Activated CD4-positive, alpha-beta T cell treated with anti-CD3 and anti-CD28 coated beads for 36 hours (primary cell): ENCODE data around the gene CSNK1A1L. TPM values are rescaled to one million over a fixed set of nuclear protein-coding genes. Genes with fewer than 3 reads are reported as not detected.

ENCODE experiments used
- ATAC-seq: fragments of 200-7000 bp; cut with Tn5 transposase; one replicate; pipeline ENCODE4 v1.10.0; 2021; ENCODE audit warnings: mild to moderate bottlenecking, moderate library complexity
- CTCF ChIA-PET: fragments of 350-600 bp; sonication (Branson Sonifier 250); formaldehyde crosslinking; loops from one replicate; lab custom pipeline; 2021; ENCODE audit warnings: antibody characterized with exemption; lab: Charles Lee
- POLR2A ChIA-PET: fragments of 350-600 bp; sonication (Branson Sonifier 250); formaldehyde crosslinking; loops from one replicate; lab custom pipeline; 2021; ENCODE audit warnings: antibody characterized with exemption, inconsistent platforms; lab: Charles Lee
- DNase-seq: peaks from one replicate; pipeline ENCODE4 v3.0.0-alpha.2; 2020
- H3K27ac Mint-ChIP-seq: one replicate; pipeline ENCODE4 v1.8.0; 2021; ENCODE audit warnings: mixed read lengths
- H3K27me3 Mint-ChIP-seq: one replicate; pipeline ENCODE4 v1.8.0; 2021; ENCODE audit warnings: mixed read lengths
- H3K36me3 Mint-ChIP-seq: one replicate; pipeline ENCODE4 v1.8.0; 2021; ENCODE audit warnings: low read depth, mixed read lengths
- H3K4me1 Mint-ChIP-seq: one replicate; pipeline ENCODE4 v1.8.0; 2021; ENCODE audit warnings: mixed read lengths
- H3K4me3 Mint-ChIP-seq: one replicate; pipeline ENCODE4 v1.8.0; 2021; ENCODE audit warnings: mild to moderate bottlenecking, moderate library complexity, mixed read lengths
- H3K9me3 Mint-ChIP-seq: one replicate; pipeline ENCODE4 v1.8.0; 2021; ENCODE audit warnings: low read depth, mixed read lengths
- intact Hi-C, 2 experiments: fragments of 100-400 bp; cut with DNase I in 1 of 2; cut with micrococcal nuclease in 1 of 2; formaldehyde crosslinking; loops; one replicate each; pipeline versions ENCODE4 v1.14.2 to v1.15.1; 2022 to 2024; cut with DNase I, micrococcal nuclease
- total RNA-seq, 2 experiments: library from RNA; stranded (reverse); gene quantifications; one replicate each; pipeline ENCODE4 v1.2.3, GENCODE V29; 2021

CSNK1A1L gene
- total RNA-seq, 2 experiments from 2014 or later = not detected

GRCh38 chr13:37134411-37135041 is 29.1 kb upstream of the CSNK1A1L start:
- CTCF ChIA-PET = no interaction called here
- peaks cover 2% of the 10 kb centered on the region for H3K27me3 Mint-ChIP-seq
- ATAC-seq (no peak), DNase-seq (no peak)
- H3K4me1 Mint-ChIP-seq = no peaks in the 10 kb centered on the region
- H3K27ac Mint-ChIP-seq = no peak overlapping the region
- intact Hi-C loops = no loop called here
- H3K9me3 Mint-ChIP-seq = no peaks in the 10 kb centered on the region
- POLR2A ChIA-PET = no interaction called here
- no peaks in the 10 kb centered on the region for H3K36me3 Mint-ChIP-seq
- H3K4me3 Mint-ChIP-seq = no peak overlapping the region

- ChIA-PET CTCF (no interaction called here), POLR2A (no interaction called here)
- no peaks in the 10 kb centered on the region for H3K36me3 Mint-ChIP-seq
- H3K27me3 Mint-ChIP-seq = peaks cover 2% of the 10 kb centered on the region
- intact Hi-C loops = no loop called here
- DNase-seq (no peak), ATAC-seq (no peak)
- H3K4me3 Mint-ChIP-seq = no peak overlapping the region
- H3K4me1 Mint-ChIP-seq = no peaks in the 10 kb centered on the region
- H3K27ac Mint-ChIP-seq = no peak overlapping the region
- H3K9me3 Mint-ChIP-seq = no peaks in the 10 kb centered on the region
These were observed 26.7 kb upstream of the CSNK1A1L start for GRCh38 chr13:37132211-37132610.

- DNase-seq (no peak), ATAC-seq (no peak)
- CTCF ChIA-PET = interaction anchor here (0.8 kb wide), 1 partner anchor 594 kb away, joined by 3 read pairs; no protein-coding TSS in a partner anchor
- Mint-ChIP-seq H3K9me3 (no peaks in the 10 kb centered on the region), H3K4me3 (no peak overlapping the region), H3K27me3 (peaks cover 2% of the 10 kb centered on the region), H3K36me3 (no peaks in the 10 kb centered on the region), H3K27ac (no peak overlapping the region), H3K4me1 (no peaks in the 10 kb centered on the region)
- POLR2A ChIA-PET = no interaction called here
- intact Hi-C loops = no loop called here
These were observed 25.6 kb upstream of the CSNK1A1L start for GRCh38 chr13:37131092-37131491.

- ChIA-PET POLR2A (no interaction called here), CTCF (no interaction called here)
- H3K9me3 Mint-ChIP-seq = no peaks in the 10 kb centered on the region
- no peak overlapping the region for H3K4me3 Mint-ChIP-seq
- ATAC-seq = no peak
- H3K36me3 Mint-ChIP-seq = no peaks in the 10 kb centered on the region
- H3K27ac Mint-ChIP-seq = no peak overlapping the region
- H3K27me3 Mint-ChIP-seq = peaks cover 4% of the 10 kb centered on the region
- intact Hi-C loops = no loop called here
- H3K4me1 Mint-ChIP-seq = no peaks in the 10 kb centered on the region
- DNase-seq = no peak
These were observed 24.4 kb upstream of the CSNK1A1L start for GRCh38 chr13:37129866-37130265.

- ATAC-seq (no peak), DNase-seq (no peak)
- H3K4me1 Mint-ChIP-seq = no peaks in the 10 kb centered on the region
- ChIA-PET CTCF (no interaction called here), POLR2A (no interaction called here)
- no peak overlapping the region for H3K4me3 Mint-ChIP-seq
- intact Hi-C loops = no loop called here
- H3K27me3 Mint-ChIP-seq = peaks cover 6% of the 10 kb centered on the region
- H3K36me3 Mint-ChIP-seq = no peaks in the 10 kb centered on the region
- H3K27ac Mint-ChIP-seq = no peak overlapping the region
- H3K9me3 Mint-ChIP-seq = no peaks in the 10 kb centered on the region
These were observed 22.3 kb upstream of the CSNK1A1L start for GRCh38 chr13:37127691-37128241.

GRCh38 chr13:37123337-37123736 is 17.9 kb upstream of the CSNK1A1L start:
- no peak overlapping the region for H3K4me3 Mint-ChIP-seq
- no peaks in the 10 kb centered on the region for H3K9me3 Mint-ChIP-seq
- CTCF ChIA-PET = no interaction called here
- H3K27ac Mint-ChIP-seq = no peak overlapping the region
- POLR2A ChIA-PET = no interaction called here
- no peaks in the 10 kb centered on the region for H3K4me1 Mint-ChIP-seq
- DNase-seq = no peak
- intact Hi-C loops = no loop called here
- no peaks in the 10 kb centered on the region for H3K36me3 Mint-ChIP-seq
- ATAC-seq = no peak
- H3K27me3 Mint-ChIP-seq = peaks cover 11% of the 10 kb centered on the region

- CTCF ChIA-PET = no interaction called here
These were observed 12.6 kb upstream of the CSNK1A1L start for GRCh38 chr13:37118016-37118415.

GRCh38 chr13:37114250-37114649 is 8.8 kb upstream of the CSNK1A1L start:
- Mint-ChIP-seq H3K9me3 (no peaks in the 10 kb centered on the region), H3K27ac (no peak overlapping the region), H3K4me3 (no peak overlapping the region), H3K4me1 (no peaks in the 10 kb centered on the region), H3K27me3 (peaks cover 4% of the 10 kb centered on the region), H3K36me3 (no peaks in the 10 kb centered on the region)
- intact Hi-C loops = no loop called here
- DNase-seq = no peak
- POLR2A ChIA-PET = no interaction called here
- ATAC-seq = no peak
- CTCF ChIA-PET = interaction anchor here (0.6 to 0.7 kb wide), 2 partner anchors 11 to 138 kb away, joined by 4 read pairs; no protein-coding TSS in a partner anchor

More at GRCh38 chr13:37118016-37118415, 12.6 kb upstream of the CSNK1A1L start:
- intact Hi-C loops = no loop called here
- ATAC-seq (no peak), DNase-seq (no peak)
- POLR2A ChIA-PET = no interaction called here
- H3K9me3 Mint-ChIP-seq = no peaks in the 10 kb centered on the region
- H3K36me3 Mint-ChIP-seq = no peaks in the 10 kb centered on the region
- H3K27me3 Mint-ChIP-seq = peaks cover 11% of the 10 kb centered on the region
- no peak overlapping the region for H3K4me3 Mint-ChIP-seq
- no peak overlapping the region for H3K27ac Mint-ChIP-seq
- H3K4me1 Mint-ChIP-seq = no peaks in the 10 kb centered on the region

- intact Hi-C loops = no loop called here
These were observed 8.1 kb upstream of the CSNK1A1L start for GRCh38 chr13:37113534-37113933.

GRCh38 chr13:37109051-37109678 is 3.7 kb upstream of the CSNK1A1L start:
- POLR2A ChIA-PET = no interaction called here
- H3K36me3 Mint-ChIP-seq = no peaks in the 10 kb centered on the region
- H3K27me3 Mint-ChIP-seq = peaks cover 6% of the 10 kb centered on the region
- DNase-seq = no peak
- no peak for ATAC-seq
- H3K27ac Mint-ChIP-seq = no peak overlapping the region
- CTCF ChIA-PET = interaction anchor here (1.1 kb wide), 1 partner anchor 1461 kb away, joined by 3 read pairs; no protein-coding TSS in a partner anchor
- H3K4me1 Mint-ChIP-seq = no peaks in the 10 kb centered on the region
- H3K4me3 Mint-ChIP-seq = no peak overlapping the region
- intact Hi-C loops = loop anchor here in 1 of 2 experiments (1.0 to 10.0 kb wide), 3 partner anchors 493 to 1764 kb away; no protein-coding TSS in a partner anchor
- no peaks in the 10 kb centered on the region for H3K9me3 Mint-ChIP-seq

More at GRCh38 chr13:37113534-37113933, 8.1 kb upstream of the CSNK1A1L start:
- H3K36me3 Mint-ChIP-seq = no peaks in the 10 kb centered on the region
- CTCF ChIA-PET = no interaction called here
- no peaks in the 10 kb centered on the region for H3K4me1 Mint-ChIP-seq
- no peak overlapping the region for H3K27ac Mint-ChIP-seq
- no peak overlapping the region for H3K4me3 Mint-ChIP-seq
- ATAC-seq = no peak
- POLR2A ChIA-PET = no interaction called here
- DNase-seq = no peak
- no peaks in the 10 kb centered on the region for H3K9me3 Mint-ChIP-seq
- H3K27me3 Mint-ChIP-seq = peaks cover 4% of the 10 kb centered on the region

- no peak for ATAC-seq
- intact Hi-C loops = loop anchor here in 1 of 2 experiments (2.0 to 10.0 kb wide), 2 partner anchors 1477 to 1765 kb away; no protein-coding TSS in a partner anchor
- no peaks in the 10 kb centered on the region for H3K4me1 Mint-ChIP-seq
- ChIA-PET CTCF (interaction anchor here (1.1 kb wide), 1 partner anchor 1462 kb away, joined by 3 read pairs; no protein-coding TSS in a partner anchor), POLR2A (no interaction called here)
- H3K9me3 Mint-ChIP-seq = no peaks in the 10 kb centered on the region
- no peaks in the 10 kb centered on the region for H3K36me3 Mint-ChIP-seq
- H3K4me3 Mint-ChIP-seq = no peak overlapping the region
- H3K27ac Mint-ChIP-seq = no peak overlapping the region
- H3K27me3 Mint-ChIP-seq = peaks cover 8% of the 10 kb centered on the region
- no peak for DNase-seq
These were observed 2.4 kb upstream of the CSNK1A1L start for GRCh38 chr13:37107868-37108267.
